NCI-H226 (cell line): Measurements from ENCODE around the gene RXFP1.

ENCODE experiments used
- DNase-seq: peaks from one replicate; pipeline ENCODE4 v3.0.0-alpha.2; 2015

RXFP1 gene

GRCh38 chr4:158676076-158676475, 154.4 kb downstream of the RXFP1 start:
- DNase-seq: no peak

GRCh38 chr4:158678767-158679166, 157.1 kb downstream of the RXFP1 start:
- DNase-seq: no peak

- no peak for DNase-seq
Measured at GRCh38 chr4:158681629-158682028, 159.9 kb downstream of the RXFP1 start.

- DNase-seq: no peak
Measured at GRCh38 chr4:158682066-158682465, 160.4 kb downstream of the RXFP1 start.

GRCh38 chr4:158688813-158689212, 167.1 kb downstream of the RXFP1 start:
- DNase-seq: no peak
